ENCODE results near the gene COL24A1.
"Not testable (repeated sequence)": the region's sequence is repeated elsewhere in the genome, so short reads cannot be mapped to it uniquely, and the experiment has no call there.

Gene COL24A1

GRCh38 chr1:85976516-85977205 is 179.9 kb downstream of the COL24A1 start:
- DNase-seq: no peak

- DNase-seq: no peak
Observed at GRCh38 chr1:85975912-85976371, 180.6 kb downstream of the COL24A1 start.

- no peak for DNase-seq
Observed at GRCh38 chr1:85962457-85962856, 194.1 kb downstream of the COL24A1 start.

GRCh38 chr1:85957760-85958159 is 198.8 kb downstream of the COL24A1 start:
- no peak for DNase-seq

GRCh38 chr1:85955218-85955617 is 201.4 kb downstream of the COL24A1 start:
- DNase-seq: not testable (repeated sequence)

GRCh38 chr1:85952460-85952859 is 204.1 kb downstream of the COL24A1 start:
- no peak for DNase-seq

GRCh38 chr1:85947186-85947585 is 209.4 kb downstream of the COL24A1 start:
- no peak for DNase-seq

GRCh38 chr1:85943945-85944344 is 212.6 kb downstream of the COL24A1 start:
- no peak for DNase-seq

GRCh38 chr1:85943526-85943925 is 213.0 kb downstream of the COL24A1 start:
- no peak for DNase-seq

GRCh38 chr1:85940656-85941306 is 215.8 kb downstream of the COL24A1 start:
- no peak for DNase-seq

GRCh38 chr1:85938829-85939228 is 217.7 kb downstream of the COL24A1 start:
- DNase-seq: no peak

GRCh38 chr1:85936470-85936869 is 220.1 kb downstream of the COL24A1 start:
- DNase-seq: no peak

- no peak for DNase-seq
Observed at GRCh38 chr1:85936057-85936456, 220.5 kb downstream of the COL24A1 start.

GRCh38 chr1:85935234-85935633 is 221.3 kb downstream of the COL24A1 start:
- DNase-seq: no peak

- no peak for DNase-seq
Observed at GRCh38 chr1:85934516-85934915, 222.1 kb downstream of the COL24A1 start.

GRCh38 chr1:85933961-85934360 is 222.6 kb downstream of the COL24A1 start:
- DNase-seq: no peak

GRCh38 chr1:85911742-85912141 is 244.8 kb downstream of the COL24A1 start:
- no peak for DNase-seq

- no peak for DNase-seq
Observed at GRCh38 chr1:85900921-85901320, 255.7 kb downstream of the COL24A1 start.

- no peak for DNase-seq
Observed at GRCh38 chr1:85898861-85899260, 257.7 kb downstream of the COL24A1 start.

- no peak for DNase-seq
Observed at GRCh38 chr1:85894651-85895050, 261.9 kb downstream of the COL24A1 start.

GRCh38 chr1:85892366-85892765 is 264.2 kb downstream of the COL24A1 start:
- DNase-seq: no peak

- DNase-seq: no peak
Observed at GRCh38 chr1:85889870-85890269, 266.7 kb downstream of the COL24A1 start.

- no peak for DNase-seq
Observed at GRCh38 chr1:85888921-85889320, 267.7 kb downstream of the COL24A1 start.

- DNase-seq: no peak
Observed at GRCh38 chr1:85884372-85885035, 272.1 kb downstream of the COL24A1 start.
